ENCODE data around the gene GCLC.
A peak's percentile ranks its signal among the peaks of the same experiment; 100 is the strongest.
"Not testable (repeated sequence)": the region's sequence is repeated elsewhere in the genome, so short reads cannot be mapped to it uniquely, and the experiment has no call there.

Gene GCLC

GRCh38 chr6:53487080-53487479 is 57.8 kb downstream of the GCLC start:
- no peak for DNase-seq

- DNase-seq: no peak
These were observed 58.2 kb downstream of the GCLC start for GRCh38 chr6:53486679-53487078.

GRCh38 chr6:53484476-53485280 is 60.2 kb downstream of the GCLC start:
- DNase-seq: peak; percentile 38

- no peak for DNase-seq
These were observed 61.2 kb downstream of the GCLC start for GRCh38 chr6:53483423-53484353.

- DNase-seq: no peak
These were observed 63.6 kb downstream of the GCLC start for GRCh38 chr6:53481323-53481722.

- not testable (repeated sequence) for DNase-seq
These were observed 64.1 kb downstream of the GCLC start for GRCh38 chr6:53480774-53481173.

GRCh38 chr6:53479871-53480270 is 65.0 kb downstream of the GCLC start:
- no peak for DNase-seq

GRCh38 chr6:53476964-53477363 is 67.9 kb downstream of the GCLC start:
- no peak for DNase-seq

- no peak for DNase-seq
These were observed 70.9 kb downstream of the GCLC start for GRCh38 chr6:53474010-53474409.

GRCh38 chr6:53469163-53469562 is 75.7 kb downstream of the GCLC start:
- no peak for DNase-seq

- no peak for DNase-seq
These were observed 78.6 kb downstream of the GCLC start for GRCh38 chr6:53466257-53466656.

GRCh38 chr6:53465732-53466131 is 79.2 kb downstream of the GCLC start:
- no peak for DNase-seq

- DNase-seq: no peak
These were observed 79.9 kb downstream of the GCLC start for GRCh38 chr6:53464927-53465460.

GRCh38 chr6:53464483-53464882 is 80.4 kb downstream of the GCLC start:
- DNase-seq: no peak

- peak; percentile 5 for DNase-seq
These were observed 83.2 kb downstream of the GCLC start for GRCh38 chr6:53461696-53462095.

GRCh38 chr6:53461041-53461656 is 83.8 kb downstream of the GCLC start:
- DNase-seq: no peak

- DNase-seq: no peak
These were observed 86.6 kb downstream of the GCLC start for GRCh38 chr6:53458105-53458866.

- DNase-seq: no peak
These were observed 88.1 kb downstream of the GCLC start for GRCh38 chr6:53456809-53457208.

- no peak for DNase-seq
These were observed 89.2 kb downstream of the GCLC start for GRCh38 chr6:53455678-53456077.

GRCh38 chr6:53451165-53451564 is 93.7 kb downstream of the GCLC start:
- no peak for DNase-seq

- DNase-seq: no peak
These were observed 97.0 kb downstream of the GCLC start for GRCh38 chr6:53447865-53448264.
